Uterus (tissue), 2 donors: ENCODE data around the gene HSDL2.

ENCODE experiments used
- CTCF ChIP-seq, 4 experiments: fragments of 200-600 bp in 2 of 4; fragments of 450-650 bp in 2 of 4; sonication (generic) in 2 of 4; IDR thresholded peaks; one replicate each; pipeline ENCODE4 v1.5.1; 2016 to 2019; ENCODE audit warnings: antibody characterized with exemption in 4 of 4, mild to moderate bottlenecking in 2 of 4, moderate library complexity in 1 of 4
- POLR2A ChIP-seq, 2 donors: fragments of 450-650 bp; IDR thresholded peaks; one replicate each; pipeline ENCODE4 v1.6.1; 2016; ENCODE audit warnings: antibody characterized with exemption in 2 of 2, mild to moderate bottlenecking in 1 of 2, moderate library complexity in 1 of 2

- TF ChIP-seq CTCF (IDR thresholded peaks at IDR 0.05) (no peak), POLR2A (IDR thresholded peaks at IDR 0.05) (no peak)
Measured at GRCh38 chr9:112489876-112490666, 110.2 kb downstream of the HSDL2 start.
